ENCODE data around the gene SLC25A29.

The SLC25A29 gene

DNA sequence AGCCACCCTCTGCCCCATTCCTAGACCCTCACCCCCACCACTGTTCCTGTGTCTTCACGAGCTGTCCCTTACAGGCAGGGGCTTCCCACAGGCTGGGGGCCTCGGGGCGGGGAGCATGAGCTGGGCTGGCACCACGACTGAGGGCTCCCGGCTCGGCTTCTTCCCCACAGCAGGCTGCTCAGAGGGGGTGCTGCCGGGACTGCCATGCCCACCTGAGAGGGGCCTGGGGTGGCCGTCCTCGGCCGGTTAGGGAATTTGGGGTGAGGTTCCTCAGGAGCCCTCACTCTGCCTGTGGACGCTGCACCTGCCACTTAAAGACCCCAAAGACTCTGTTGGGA is 23.7 kb upstream of the SLC25A29 start:
- H3K9me3 ChIP-seq (ENCODE audit: insufficient read depth, low read length) = no peaks in the 10 kb centered on the region
- H3K4me3 ChIP-seq (ENCODE audit: insufficient read length, low read depth) = no peak overlapping the region
- H3K27me3 ChIP-seq (ENCODE audit: insufficient read depth, insufficient read length) = no peaks in the 10 kb centered on the region
- no peak for TF ChIP-seq ZNF274 (IDR thresholded peaks at IDR 0.05; ENCODE audit: low read depth, low read length)
- TF ChIP-seq YY1 (IDR thresholded peaks at IDR 0.05; ENCODE audit: insufficient read depth, insufficient read length) = no peak
- no peak for TF ChIP-seq SUZ12 (IDR thresholded peaks at IDR 0.05; ENCODE audit: extremely low read depth, insufficient read depth, insufficient read length)
- H3K36me3 ChIP-seq (ENCODE audit: insufficient read depth, insufficient read length, low read length) = peaks cover 18% of the 10 kb centered on the region
- H3K9ac ChIP-seq (ENCODE audit: insufficient read length, low read depth) = peak overlapping the region; percentile 32
- peaks cover 3% of the 10 kb centered on the region for H3K4me1 ChIP-seq (ENCODE audit: insufficient read depth, insufficient read length)
- no peak for DNase-seq (ENCODE audit: low read depth, low spot score)

DNA sequence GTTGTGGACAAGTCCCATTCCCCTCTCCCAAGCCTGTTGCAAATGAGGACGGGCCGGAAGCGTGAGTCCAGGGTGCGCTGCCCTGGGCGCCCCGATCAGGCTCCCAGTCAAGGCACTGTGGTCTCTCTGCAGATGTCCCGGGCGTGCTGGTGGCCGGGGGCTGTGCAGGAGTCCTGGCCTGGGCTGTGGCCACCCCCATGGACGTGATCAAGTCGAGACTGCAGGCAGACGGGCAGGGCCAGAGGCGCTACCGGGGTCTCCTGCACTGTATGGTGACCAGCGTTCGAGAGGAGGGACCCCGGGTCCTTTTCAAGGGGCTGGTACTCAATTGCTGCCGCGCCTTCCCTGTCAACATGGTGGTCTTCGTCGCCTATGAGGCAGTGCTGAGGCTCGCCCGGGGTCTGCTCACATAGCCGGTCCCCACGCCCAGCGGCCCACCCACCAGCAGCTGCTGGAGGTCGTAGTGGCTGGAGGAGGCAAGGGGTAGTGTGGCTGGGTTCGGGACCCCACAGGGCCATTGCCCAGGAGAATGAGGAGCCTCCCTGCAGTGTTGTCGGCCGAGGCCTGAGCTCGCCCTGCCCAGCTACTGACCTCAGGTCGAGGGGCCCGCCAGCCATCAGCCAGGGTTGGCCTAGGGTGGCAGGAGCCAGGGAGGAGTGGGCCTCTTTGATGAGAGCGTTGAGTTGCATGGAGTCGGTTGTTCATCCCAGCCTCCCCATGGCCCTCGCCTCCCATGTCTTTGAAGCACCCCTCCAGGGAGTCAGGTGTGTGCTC is 23.2 kb upstream of the SLC25A29 start:
- H3K36me3 ChIP-seq (ENCODE audit: insufficient read depth, insufficient read length, low read length) = peaks cover 12% of the 10 kb centered on the region
- no peak overlapping the region for H3K4me3 ChIP-seq (ENCODE audit: insufficient read length, low read depth)
- no peak for DNase-seq (ENCODE audit: low read depth, low spot score)
- H3K4me1 ChIP-seq (ENCODE audit: insufficient read depth, insufficient read length) = peaks cover 3% of the 10 kb centered on the region
- no peak for TF ChIP-seq YY1 (IDR thresholded peaks at IDR 0.05; ENCODE audit: insufficient read depth, insufficient read length)
- TF ChIP-seq ZNF274 (IDR thresholded peaks at IDR 0.05; ENCODE audit: low read depth, low read length) = no peak
- TF ChIP-seq SUZ12 (IDR thresholded peaks at IDR 0.05; ENCODE audit: extremely low read depth, insufficient read depth, insufficient read length) = no peak
- no peak overlapping the region for H3K9ac ChIP-seq (ENCODE audit: insufficient read length, low read depth)
- H3K9me3 ChIP-seq (ENCODE audit: insufficient read depth, low read length) = no peaks in the 10 kb centered on the region
- H3K27me3 ChIP-seq (ENCODE audit: insufficient read depth, insufficient read length) = no peaks in the 10 kb centered on the region

DNA sequence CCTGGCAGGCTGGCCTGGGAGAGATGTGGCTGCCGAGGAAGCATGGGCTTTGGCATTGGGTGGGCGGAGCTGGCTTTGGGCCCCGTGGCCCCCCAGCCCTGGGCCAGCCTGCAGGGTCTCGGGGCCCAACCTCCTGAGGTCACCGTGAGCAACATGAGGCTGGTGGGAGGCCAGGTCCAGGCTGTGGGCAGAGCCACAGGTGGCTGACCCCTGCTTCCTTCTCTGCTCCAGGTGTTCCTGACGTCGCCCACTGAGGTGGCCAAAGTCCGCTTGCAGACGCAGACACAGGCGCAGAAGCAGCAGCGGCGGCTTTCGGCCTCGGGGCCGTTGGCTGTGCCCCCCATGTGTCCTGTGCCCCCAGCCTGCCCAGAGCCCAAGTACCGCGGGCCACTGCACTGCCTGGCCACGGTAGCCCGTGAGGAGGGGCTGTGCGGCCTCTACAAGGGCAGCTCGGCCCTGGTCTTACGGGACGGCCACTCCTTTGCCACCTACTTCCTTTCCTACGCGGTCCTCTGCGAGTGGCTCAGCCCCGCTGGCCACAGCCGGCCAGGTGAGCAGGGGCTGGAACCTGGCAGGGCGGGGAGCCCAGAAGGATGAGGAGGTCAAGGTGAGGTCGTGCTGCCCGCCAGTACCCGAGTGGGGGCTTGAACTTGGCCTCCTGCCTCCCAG is 22.4 kb upstream of the SLC25A29 start:
- no peak for DNase-seq (ENCODE audit: low read depth, low spot score)
- no peak overlapping the region for H3K4me3 ChIP-seq (ENCODE audit: insufficient read length, low read depth)
- no peaks in the 10 kb centered on the region for H3K9me3 ChIP-seq (ENCODE audit: insufficient read depth, low read length)
- H3K36me3 ChIP-seq (ENCODE audit: insufficient read depth, insufficient read length, low read length) = peaks cover 6% of the 10 kb centered on the region
- H3K27me3 ChIP-seq (ENCODE audit: insufficient read depth, insufficient read length) = no peaks in the 10 kb centered on the region
- TF ChIP-seq ZNF274 (IDR thresholded peaks at IDR 0.05; ENCODE audit: low read depth, low read length) = no peak
- no peak for TF ChIP-seq SUZ12 (IDR thresholded peaks at IDR 0.05; ENCODE audit: extremely low read depth, insufficient read depth, insufficient read length)
- TF ChIP-seq YY1 (IDR thresholded peaks at IDR 0.05; ENCODE audit: insufficient read depth, insufficient read length) = no peak
- H3K9ac ChIP-seq (ENCODE audit: insufficient read length, low read depth) = no peak overlapping the region
- H3K4me1 ChIP-seq (ENCODE audit: insufficient read depth, insufficient read length) = peaks cover 4% of the 10 kb centered on the region

DNA sequence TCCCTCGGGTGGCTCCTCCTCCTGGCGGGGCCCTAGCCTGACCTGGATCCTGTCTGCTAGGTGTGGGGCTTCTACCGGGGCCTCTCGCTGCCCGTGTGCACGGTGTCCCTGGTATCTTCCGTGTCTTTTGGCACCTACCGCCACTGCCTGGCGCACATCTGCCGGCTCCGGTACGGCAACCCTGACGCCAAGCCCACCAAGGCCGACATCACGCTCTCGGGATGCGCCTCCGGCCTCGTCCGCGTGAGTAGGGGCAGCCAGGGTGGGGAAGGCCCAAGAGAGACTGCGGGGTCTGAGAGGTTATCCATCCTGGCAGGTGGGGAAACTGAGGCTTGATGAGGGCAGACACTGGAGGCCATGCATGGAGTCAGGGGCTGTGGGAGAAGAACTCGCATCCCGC is 20.9 kb upstream of the SLC25A29 start:
- TF ChIP-seq YY1 (IDR thresholded peaks at IDR 0.05; ENCODE audit: insufficient read depth, insufficient read length) (no peak), ZNF274 (IDR thresholded peaks at IDR 0.05; ENCODE audit: low read depth, low read length) (no peak), SUZ12 (IDR thresholded peaks at IDR 0.05; ENCODE audit: extremely low read depth, insufficient read depth, insufficient read length) (no peak)
- no peak for DNase-seq (ENCODE audit: low read depth, low spot score)
- Histone ChIP-seq H3K4me1 (ENCODE audit: insufficient read depth, insufficient read length) (peaks cover 2% of the 10 kb centered on the region), H3K36me3 (ENCODE audit: insufficient read depth, insufficient read length, low read length) (peaks cover 2% of the 10 kb centered on the region), H3K4me3 (ENCODE audit: insufficient read length, low read depth) (no peak overlapping the region), H3K9ac (ENCODE audit: insufficient read length, low read depth) (no peak overlapping the region), H3K27me3 (ENCODE audit: insufficient read depth, insufficient read length) (no peaks in the 10 kb centered on the region), H3K9me3 (ENCODE audit: insufficient read depth, low read length) (no peaks in the 10 kb centered on the region)

DNA sequence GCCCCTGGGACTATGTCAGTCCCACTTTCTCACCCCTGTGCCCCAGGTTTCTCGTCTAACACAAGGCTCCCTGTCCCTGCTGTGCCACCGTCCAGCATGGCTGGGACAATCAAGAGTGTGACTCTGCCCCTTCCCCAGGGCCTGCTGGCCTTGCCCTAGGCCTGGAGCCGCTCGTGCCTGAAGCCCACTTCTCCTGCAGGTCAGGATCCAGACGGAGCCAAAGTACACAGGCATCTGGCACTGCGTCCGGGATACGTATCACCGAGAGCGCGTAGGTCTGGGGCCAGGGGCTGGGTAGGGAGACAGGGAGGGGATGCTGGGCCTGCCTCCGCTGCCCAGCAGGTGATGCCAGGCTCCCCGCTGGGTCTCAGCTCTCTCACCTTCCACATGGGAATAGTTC is 19.7 kb upstream of the SLC25A29 start:
- no peak for TF ChIP-seq YY1 (IDR thresholded peaks at IDR 0.05; ENCODE audit: insufficient read depth, insufficient read length)
- TF ChIP-seq ZNF274 (IDR thresholded peaks at IDR 0.05; ENCODE audit: low read depth, low read length) = no peak
- no peak for TF ChIP-seq SUZ12 (IDR thresholded peaks at IDR 0.05; ENCODE audit: extremely low read depth, insufficient read depth, insufficient read length)
- Histone ChIP-seq H3K9ac (ENCODE audit: insufficient read length, low read depth) (no peak overlapping the region), H3K27me3 (ENCODE audit: insufficient read depth, insufficient read length) (no peaks in the 10 kb centered on the region), H3K36me3 (ENCODE audit: insufficient read depth, insufficient read length, low read length) (no peaks in the 10 kb centered on the region), H3K4me1 (ENCODE audit: insufficient read depth, insufficient read length) (peaks cover 1% of the 10 kb centered on the region), H3K9me3 (ENCODE audit: insufficient read depth, low read length) (no peaks in the 10 kb centered on the region), H3K4me3 (ENCODE audit: insufficient read length, low read depth) (no peak overlapping the region)
- DNase-seq (ENCODE audit: low read depth, low spot score) = no peak

DNA sequence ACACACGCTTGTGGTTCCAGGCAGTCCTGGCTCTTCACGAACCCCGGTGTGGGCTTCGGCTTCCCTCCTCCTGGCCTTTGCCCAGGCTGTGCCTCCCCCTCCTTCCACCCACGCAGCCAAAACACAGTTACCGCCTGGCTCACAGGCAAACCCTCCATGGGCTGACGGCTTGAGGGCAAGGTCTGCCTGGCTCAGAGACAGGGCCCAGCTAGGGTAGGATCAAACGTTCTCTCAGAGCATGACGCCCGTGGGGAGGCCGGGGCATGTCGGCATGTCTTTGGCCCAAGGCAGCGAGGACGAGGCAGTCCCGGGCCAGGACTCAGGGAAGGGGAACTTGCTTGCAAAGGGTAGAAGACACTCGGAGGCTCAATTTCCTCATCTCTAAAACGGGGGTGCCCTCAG is 19.0 kb upstream of the SLC25A29 start:
- no peaks in the 10 kb centered on the region for H3K36me3 ChIP-seq (ENCODE audit: insufficient read depth, insufficient read length, low read length)
- H3K4me3 ChIP-seq (ENCODE audit: insufficient read length, low read depth) = no peak overlapping the region
- no peaks in the 10 kb centered on the region for H3K27me3 ChIP-seq (ENCODE audit: insufficient read depth, insufficient read length)
- H3K9ac ChIP-seq (ENCODE audit: insufficient read length, low read depth) = no peak overlapping the region
- no peaks in the 10 kb centered on the region for H3K9me3 ChIP-seq (ENCODE audit: insufficient read depth, low read length)
- no peak for TF ChIP-seq YY1 (IDR thresholded peaks at IDR 0.05; ENCODE audit: insufficient read depth, insufficient read length)
- TF ChIP-seq ZNF274 (IDR thresholded peaks at IDR 0.05; ENCODE audit: low read depth, low read length) = no peak
- peaks cover 1% of the 10 kb centered on the region for H3K4me1 ChIP-seq (ENCODE audit: insufficient read depth, insufficient read length)
- no peak for DNase-seq (ENCODE audit: low read depth, low spot score)

DNA sequence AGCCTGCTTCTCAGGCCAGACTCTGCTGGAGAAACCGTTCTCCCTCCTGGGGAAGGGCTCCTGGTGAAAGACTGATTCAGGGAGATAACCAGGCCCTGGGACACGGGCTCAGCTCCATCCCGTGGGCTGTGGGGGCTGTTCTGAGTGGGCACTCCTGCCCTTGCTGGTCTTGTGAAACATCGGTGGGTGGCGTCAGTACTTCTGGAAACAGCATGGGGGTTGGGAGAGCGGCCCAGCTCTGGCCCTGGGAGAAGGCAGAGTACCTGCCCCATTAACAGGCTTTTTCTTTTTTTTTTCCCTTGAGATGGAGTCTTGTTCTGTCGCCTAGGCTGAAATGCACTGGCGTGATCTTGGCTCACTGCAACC is 17.7 kb upstream of the SLC25A29 start:
- H3K9ac ChIP-seq (ENCODE audit: insufficient read length, low read depth) = no peak overlapping the region
- no peak for TF ChIP-seq YY1 (IDR thresholded peaks at IDR 0.05; ENCODE audit: insufficient read depth, insufficient read length)
- no peak for TF ChIP-seq ZNF274 (IDR thresholded peaks at IDR 0.05; ENCODE audit: low read depth, low read length)
- no peak for TF ChIP-seq SUZ12 (IDR thresholded peaks at IDR 0.05; ENCODE audit: extremely low read depth, insufficient read depth, insufficient read length)
- no peaks in the 10 kb centered on the region for H3K36me3 ChIP-seq (ENCODE audit: insufficient read depth, insufficient read length, low read length)
- peaks cover 1% of the 10 kb centered on the region for H3K4me1 ChIP-seq (ENCODE audit: insufficient read depth, insufficient read length)
- H3K4me3 ChIP-seq (ENCODE audit: insufficient read length, low read depth) = no peak overlapping the region
- DNase-seq (ENCODE audit: low read depth, low spot score) = no peak
- no peaks in the 10 kb centered on the region for H3K27me3 ChIP-seq (ENCODE audit: insufficient read depth, insufficient read length)
- no peaks in the 10 kb centered on the region for H3K9me3 ChIP-seq (ENCODE audit: insufficient read depth, low read length)
